HG02981 (cell line): ENCODE measurements around the gene IGSF10.
"Not testable (repeated sequence)": the region's sequence is repeated elsewhere in the genome, so short reads cannot be mapped to it uniquely, and the experiment has no call there.

Experiments used
- ATAC-seq: cut with Tn5 transposase; IDR thresholded peaks from one replicate; pipeline ENCODE4 v1.9.1; 2021; ENCODE audit warnings: mild to moderate bottlenecking, moderate library complexity; ENCODE audit not compliant: unreplicated experiment

IGSF10 gene

GRCh38 chr3:151460774-151461450 is at the start of gene IGSF10:
Gene IGSF10 (minus strand): TSS chr3:151461061. CDS start chr3:151458709, 2,352 bp downstream.
- no peak for ATAC-seq

GRCh38 chr3:151509468-151510135 is 48.7 kb upstream of the IGSF10 start:
- ATAC-seq: not testable (repeated sequence)

GRCh38 chr3:151504606-151505005 is 43.7 kb upstream of the IGSF10 start:
- ATAC-seq: no peak

GRCh38 chr3:151503074-151503473 is 42.2 kb upstream of the IGSF10 start:
- ATAC-seq: no peak

- ATAC-seq: no peak
These were observed 41.2 kb upstream of the IGSF10 start for GRCh38 chr3:151501923-151502632.

GRCh38 chr3:151501171-151501922 is 40.5 kb upstream of the IGSF10 start:
- ATAC-seq: no peak

- no peak for ATAC-seq
These were observed 38.3 kb upstream of the IGSF10 start for GRCh38 chr3:151499168-151499567.

GRCh38 chr3:151491525-151491924 is 30.7 kb upstream of the IGSF10 start:
- no peak for ATAC-seq

- ATAC-seq: not testable (repeated sequence)
These were observed 27.0 kb upstream of the IGSF10 start for GRCh38 chr3:151487833-151488232.

GRCh38 chr3:151483961-151484520 is 23.2 kb upstream of the IGSF10 start:
- no peak for ATAC-seq

GRCh38 chr3:151483488-151483887 is 22.6 kb upstream of the IGSF10 start:
- ATAC-seq: no peak

- no peak for ATAC-seq
These were observed 19.6 kb upstream of the IGSF10 start for GRCh38 chr3:151480492-151480891.

GRCh38 chr3:151479452-151479851 is 18.6 kb upstream of the IGSF10 start:
- ATAC-seq: no peak

- ATAC-seq: no peak
These were observed 17.5 kb upstream of the IGSF10 start for GRCh38 chr3:151478335-151478697.

- ATAC-seq: no peak
These were observed 16.9 kb upstream of the IGSF10 start for GRCh38 chr3:151477591-151478334.

- no peak for ATAC-seq
These were observed 15.6 kb upstream of the IGSF10 start for GRCh38 chr3:151476344-151477018.

- ATAC-seq: peak; percentile 79
These were observed 7.5 kb upstream of the IGSF10 start for GRCh38 chr3:151468284-151468917.

GRCh38 chr3:151467069-151467468 is 6.2 kb upstream of the IGSF10 start:
- no peak for ATAC-seq

GRCh38 chr3:151462991-151463390 is 2.1 kb upstream of the IGSF10 start:
- no peak for ATAC-seq
